ENCODE data around the gene ARPC5L.

The ARPC5L gene

DNA sequence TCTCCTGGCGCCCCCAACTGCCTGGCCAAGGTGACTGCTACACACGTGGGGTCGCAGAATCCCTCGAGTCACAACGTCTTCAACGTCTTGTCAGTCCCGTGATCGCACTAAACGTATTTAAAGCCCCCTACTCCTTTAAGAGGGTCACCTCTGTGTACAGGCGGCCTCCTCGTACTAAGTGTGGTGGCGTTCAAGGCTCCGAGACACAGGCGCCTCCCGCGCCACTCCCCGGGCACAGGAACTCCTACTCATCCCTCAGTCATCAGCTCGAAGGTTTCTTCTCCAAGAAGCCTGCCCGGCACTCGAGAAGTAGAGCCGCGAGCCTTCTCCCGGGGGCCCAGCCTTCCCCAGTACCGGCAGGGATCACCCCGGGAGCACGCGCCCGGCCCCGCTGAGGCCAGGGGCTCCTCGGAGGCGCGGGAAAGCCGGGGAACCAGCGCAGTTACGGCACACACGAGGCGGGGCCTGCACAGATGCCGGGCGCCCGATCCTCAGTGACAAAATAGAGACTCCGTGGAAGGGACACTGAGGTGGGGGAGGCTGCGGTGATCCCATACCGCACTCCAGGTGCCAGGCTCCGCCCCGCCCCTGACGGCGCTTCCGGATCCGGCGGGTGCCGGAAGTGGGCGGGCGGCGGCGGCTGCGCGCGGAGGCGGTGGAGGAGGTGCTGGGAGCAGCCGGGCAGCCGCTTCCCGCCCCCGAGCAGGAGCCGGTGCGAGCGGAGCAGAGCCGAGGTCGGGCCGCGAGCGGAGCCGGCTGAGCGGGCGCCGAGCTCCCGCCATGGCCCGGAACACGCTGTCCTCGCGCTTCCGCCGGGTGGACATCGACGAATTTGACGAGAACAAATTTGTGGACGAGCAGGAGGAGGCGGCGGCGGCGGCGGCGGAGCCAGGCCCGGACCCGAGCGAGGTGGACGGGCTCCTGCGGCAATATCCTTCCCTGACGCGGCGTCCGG lies 6.9 kb downstream of the ARPC5L start:
- DNase-seq = peak; percentile 83

DNA sequence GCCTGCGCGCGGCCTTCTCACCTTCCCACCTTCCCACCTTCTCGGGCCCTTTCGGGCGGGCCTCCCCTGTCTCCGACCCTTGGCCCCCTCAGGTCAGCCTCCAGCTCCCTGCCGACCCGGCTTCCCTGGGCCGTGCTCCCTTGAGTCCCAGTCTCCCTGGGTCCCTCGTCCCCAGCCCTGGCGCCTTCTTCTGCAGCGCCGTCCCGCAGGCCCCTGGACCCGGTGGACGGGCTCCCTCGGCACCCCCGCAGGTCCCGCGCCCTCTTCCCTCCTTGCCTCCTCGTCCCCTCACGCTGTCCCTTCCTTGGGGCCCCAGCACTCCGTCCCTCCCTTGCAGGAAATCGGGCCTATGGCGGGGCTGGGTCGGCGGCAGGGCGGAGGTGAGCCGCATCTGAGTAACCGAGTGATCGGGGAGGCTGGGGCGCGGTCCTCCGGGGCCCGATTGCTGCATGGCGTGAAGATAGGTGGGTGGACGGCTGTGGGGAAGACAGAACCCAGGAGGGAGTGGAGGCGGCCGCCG lies 7.6 kb downstream of the ARPC5L start:
- DNase-seq = no peak

DNA sequence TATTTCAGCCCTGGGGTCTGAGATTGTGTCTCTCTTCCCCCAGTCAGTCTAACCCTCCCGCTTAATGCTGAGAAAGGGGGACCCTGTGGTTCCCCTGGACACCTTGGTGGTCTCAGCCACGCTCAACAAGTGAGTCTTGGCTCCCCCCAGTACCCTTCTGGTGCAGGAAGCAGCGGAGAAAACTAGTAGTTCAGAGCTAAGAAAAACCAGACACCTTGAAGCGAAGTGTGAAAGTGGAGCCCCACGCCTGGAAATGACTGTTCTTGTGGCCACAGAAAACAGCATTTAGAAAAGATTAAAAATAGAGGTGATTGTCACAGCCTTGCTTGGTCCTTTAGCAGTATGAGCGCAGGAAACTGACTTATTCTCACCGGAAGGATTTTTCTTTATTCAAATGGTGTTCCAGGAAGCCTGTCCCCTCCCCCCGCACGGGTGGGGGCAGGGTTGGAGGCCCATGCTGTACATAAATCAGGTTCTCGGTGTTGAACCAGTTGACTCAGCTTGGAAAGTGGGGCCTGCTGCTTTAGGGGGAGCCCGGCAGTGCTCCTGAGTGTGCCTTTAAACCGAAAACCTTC lies 8.1 kb downstream of the ARPC5L start:
- peak; percentile 17 for DNase-seq

DNA sequence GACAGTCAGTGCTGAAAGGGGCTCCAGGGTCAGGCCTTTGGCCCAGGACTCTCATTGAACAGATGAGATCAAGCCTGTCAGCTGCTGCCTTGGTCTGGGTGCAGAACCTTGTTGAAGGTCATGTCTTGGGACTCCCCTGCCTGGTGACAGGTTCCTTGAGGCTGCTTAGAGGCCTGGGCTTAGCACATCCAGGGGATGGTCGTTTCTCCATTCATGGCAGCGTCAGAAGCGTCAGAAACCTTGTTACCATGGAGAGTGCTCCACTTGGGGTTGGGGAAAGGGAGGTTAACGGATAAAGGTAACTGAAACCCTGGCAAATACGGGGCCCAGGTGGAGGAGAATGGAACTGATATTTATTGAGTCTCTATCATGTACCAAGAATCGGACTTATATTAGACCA lies 8.8 kb downstream of the ARPC5L start:
- DNase-seq = no peak

DNA sequence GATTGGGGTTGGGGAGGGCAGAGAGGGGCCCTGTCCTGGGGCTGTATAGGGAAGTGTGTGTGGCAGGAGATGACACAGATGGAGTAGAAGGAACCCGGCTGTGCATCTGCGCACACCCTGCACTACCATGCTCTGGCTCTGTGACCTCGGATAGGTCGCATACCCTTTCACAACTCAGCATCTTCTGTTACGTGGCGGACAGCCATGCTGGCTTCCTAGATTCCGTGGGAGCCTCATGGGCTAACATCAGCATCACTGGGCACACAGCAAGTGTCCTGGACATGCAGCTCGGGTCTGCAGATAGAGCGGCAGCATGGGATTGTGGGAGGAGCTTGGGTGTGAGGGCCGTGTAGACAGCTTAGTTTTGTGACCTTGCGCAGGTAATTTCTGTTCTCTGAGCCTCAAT lies 9.2 kb downstream of the ARPC5L start:
- no peak for DNase-seq

DNA sequence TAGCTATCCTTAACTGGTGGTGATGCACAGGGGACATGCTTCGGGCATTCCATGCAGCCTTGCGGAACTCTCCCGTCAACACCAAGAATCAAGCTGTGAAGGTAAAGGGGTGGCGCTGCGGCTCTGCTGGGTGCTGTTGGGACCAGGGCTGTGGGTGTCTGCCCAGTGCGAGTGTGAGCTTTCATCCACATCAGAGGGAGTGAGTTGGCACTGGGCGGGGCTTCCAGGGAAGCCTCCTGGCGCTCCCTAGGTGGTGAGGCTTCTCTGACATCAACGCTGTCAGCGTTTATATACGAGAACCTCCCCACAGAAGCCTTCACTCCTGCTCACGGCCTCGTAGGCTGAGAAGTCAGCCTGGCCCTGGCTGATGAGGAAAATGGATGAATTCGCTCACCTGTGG lies 11.7 kb downstream of the ARPC5L start:
- DNase-seq = no peak

DNA sequence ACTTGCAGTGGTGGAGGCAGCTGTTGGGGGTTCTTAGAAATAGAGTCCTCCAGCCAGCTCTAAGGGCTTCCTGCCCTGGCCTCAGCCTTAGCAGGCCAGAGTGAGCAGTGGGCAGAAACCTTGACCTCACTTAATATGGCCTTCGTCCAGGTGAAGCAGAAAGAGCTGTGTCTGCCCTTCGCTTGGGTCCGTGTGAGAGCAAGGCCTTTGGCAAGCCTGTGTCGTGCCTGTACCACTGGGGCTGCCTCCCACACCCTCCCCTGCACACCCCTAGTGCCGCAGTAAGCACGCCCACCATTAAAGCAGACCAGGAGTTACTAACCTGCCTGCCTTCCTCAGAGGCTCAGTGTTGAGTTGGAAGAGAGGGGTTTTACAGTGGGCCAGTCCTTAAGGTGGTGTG lies 13.6 kb downstream of the ARPC5L start:
- DNase-seq = no peak

DNA sequence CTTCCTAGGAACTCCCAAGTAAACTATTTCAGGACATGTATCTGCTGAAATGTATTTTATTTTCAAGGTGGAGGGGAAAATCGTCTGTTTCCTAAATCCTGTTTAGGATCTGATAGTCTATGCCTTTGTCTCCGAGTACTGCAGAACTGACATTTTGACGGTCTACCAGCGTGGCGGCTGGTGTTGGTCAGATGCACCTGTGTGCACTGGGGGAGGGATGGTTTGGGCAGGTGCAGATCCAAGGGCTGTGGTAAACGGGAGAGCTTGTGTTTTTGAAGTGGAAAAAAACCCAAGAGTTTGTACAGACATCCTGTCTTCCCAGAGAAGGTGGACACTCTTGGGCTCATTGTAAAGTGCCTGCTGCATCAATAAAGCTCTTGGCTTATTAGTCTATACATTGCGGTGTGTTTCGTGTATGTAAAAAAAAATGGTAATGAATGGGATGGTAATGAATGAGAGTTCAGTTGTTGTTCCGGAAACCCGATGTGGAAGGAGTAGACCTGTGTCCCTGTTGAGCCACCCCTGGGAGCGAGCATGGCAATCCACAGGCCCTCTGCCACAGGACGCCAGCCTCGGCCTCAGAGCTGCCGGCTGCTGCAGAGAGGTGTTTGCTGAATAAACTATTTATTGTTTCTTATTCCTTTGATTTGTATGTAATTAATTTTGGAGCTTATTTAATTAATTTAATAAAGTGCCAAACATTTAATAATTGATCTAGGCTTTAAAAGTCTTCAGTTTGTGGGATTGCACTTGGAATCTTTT lies 15.3 kb downstream of the ARPC5L start:
- no peak for DNase-seq

DNA sequence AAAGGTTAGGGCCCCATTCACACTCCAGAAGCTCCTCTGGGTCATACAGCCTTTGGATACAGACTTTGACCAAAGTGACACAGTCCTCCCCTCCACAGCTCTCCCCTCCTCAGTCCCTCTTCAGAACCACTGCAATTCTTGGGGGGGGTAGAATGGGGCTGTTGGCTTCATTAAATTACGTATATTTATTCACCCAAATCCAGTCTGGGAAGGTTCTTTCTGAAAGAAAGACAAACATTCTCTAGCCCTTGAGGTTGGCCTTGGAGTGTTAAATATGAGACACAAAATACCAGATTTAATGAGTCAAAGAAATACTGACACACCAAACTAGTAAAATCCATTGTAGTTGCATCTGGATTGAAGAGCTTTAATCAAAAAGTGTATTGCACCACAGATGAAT lies 16.1 kb downstream of the ARPC5L start:
- DNase-seq = no peak

DNA sequence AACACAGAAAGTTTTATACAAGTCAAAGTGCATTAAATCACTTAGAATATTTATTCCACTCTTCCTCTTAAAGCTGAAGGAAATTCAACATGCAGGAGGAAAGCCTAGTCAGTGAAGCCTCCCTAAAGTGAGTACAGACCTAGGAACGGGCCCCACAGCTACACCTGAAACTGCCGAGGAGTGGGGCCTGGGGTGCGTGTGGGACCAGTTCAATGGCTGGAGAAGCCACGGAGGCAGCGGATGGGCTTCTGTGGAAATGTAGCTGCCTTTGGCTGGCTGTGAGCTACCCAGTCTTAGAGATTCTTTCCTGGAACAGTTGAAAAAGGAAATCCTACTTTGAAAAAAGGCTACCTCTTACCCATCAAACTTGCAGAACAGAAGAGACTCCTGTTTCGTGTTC lies 16.6 kb downstream of the ARPC5L start:
- DNase-seq = no peak

DNA sequence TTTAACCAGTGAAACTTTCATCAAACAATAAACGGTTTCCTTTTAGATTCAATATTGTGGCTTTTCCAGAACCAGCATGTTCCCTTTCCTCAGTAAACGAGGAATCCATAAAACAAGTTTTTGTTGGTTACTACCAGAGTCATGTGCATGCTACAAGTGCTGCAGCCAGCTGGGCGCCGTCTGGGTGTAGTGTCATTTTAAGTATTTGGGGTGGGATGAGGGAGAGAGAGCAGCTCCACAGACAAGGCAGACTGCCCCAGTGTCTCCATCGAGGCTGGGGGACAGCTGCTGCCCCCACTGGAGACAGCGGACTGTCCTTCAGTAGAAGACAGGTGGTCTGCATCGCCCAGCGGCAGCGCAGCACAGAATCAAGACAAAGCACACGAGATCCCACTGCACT lies 17.3 kb downstream of the ARPC5L start:
- DNase-seq = no peak

DNA sequence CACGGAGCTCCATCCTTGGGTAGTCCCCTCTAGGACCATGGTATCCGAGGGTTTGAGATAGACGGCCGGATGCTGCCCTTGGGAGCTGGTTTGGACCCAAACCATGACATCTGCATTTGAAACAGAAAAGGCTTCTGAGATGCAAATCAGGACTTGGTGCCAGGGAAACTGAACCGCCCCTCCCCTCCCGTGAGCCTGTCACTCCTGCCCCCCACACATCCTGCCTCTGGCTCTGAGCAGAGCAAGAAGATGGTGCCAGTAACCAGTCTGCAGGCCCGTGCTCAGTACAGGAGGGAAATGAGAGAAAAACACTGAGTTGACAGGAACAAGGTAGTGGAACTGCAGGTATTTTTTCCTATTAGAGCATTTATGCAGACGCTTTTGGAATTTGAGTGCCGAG lies 18.6 kb downstream of the ARPC5L start:
- DNase-seq = no peak

DNA sequence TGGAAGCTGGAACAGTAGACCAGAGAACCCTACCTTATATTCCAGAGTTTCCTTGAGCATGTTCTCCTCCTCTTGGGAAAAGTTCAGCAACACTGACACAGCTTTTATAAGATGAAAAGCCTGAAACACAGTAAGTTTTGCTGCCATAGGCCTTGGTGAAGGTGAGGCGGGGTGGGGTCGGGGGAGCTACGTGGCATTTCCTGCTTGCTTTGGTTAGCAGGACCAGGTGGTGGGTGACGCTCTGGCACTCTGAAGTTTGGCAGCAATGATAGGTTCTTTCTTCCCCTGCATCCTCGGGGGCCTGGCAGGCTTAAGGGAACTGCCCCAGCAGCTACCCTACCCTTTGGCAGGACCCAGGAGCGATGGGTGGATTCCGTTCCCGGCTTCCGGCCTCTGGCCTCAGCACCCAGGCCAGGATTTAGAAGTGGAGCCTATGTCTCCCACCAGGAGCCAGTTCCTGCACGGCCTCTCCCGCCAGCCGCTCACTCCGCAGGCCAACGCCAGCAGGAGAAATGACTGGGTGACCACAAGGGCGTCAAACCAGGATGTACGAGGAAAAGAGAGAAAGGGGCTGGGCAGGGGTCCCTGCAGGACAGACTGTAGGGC lies 19.3 kb downstream of the ARPC5L start:
- DNase-seq = no peak

DNA sequence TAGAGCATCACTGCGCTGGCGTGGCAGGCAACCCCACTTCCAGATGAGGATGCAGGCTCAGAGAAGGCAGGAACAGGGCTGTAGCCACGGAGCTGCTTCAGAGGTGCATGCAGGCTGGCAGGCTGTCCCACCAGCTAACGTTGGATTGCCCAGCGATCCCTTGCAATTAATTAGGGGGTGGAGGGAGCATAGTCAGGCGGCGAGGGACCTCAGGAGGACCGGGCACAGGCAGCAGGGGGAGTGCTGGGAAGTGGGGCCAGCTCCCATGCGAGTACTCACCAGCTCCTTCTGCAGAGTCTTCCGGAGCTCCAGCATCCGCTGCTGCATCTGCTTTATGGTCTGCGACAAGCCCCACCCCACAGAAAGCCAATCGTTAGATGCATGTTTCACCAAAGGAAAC lies 20.3 kb downstream of the ARPC5L start:
- DNase-seq = no peak

DNA sequence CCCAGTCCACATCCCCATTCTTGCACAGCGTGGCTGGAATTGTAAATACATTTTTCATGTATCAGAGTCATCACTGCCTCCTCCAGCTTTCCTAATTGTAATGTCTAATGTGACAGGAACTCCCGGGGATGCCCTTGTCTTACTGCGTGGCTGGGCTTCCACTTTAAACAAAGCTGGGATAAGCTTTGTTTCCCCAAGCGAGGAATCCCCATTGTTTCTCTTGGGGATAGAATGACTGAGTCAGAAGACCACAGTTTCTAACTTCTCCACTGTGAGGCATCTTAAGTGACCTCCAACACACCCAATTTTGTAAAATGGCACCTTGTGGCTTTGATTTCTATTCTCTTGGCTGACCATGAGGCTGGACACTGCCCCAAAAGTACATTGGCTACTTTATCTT lies 22.4 kb downstream of the ARPC5L start:
- DNase-seq = peak; percentile 71

DNA sequence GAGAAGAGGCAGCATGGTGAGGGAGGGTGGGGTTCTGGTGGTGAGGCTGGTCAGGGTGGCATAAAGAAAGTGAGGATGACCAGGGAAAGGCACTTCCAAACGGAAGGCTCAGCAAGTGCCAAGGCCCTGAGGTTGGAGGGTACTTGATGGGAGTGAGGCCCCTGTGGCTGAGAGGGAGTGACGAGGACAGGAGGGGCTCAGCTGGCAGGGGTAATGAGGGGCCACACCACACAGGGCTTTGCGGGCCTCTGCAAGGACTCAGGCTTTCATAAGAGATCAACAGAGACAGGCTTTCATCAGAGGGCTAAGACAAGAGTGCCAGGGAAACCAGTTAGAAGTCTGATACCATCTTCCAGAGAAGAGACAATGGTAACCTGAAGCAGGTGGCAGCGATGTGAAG lies 23.6 kb downstream of the ARPC5L start:
- no peak for DNase-seq

DNA sequence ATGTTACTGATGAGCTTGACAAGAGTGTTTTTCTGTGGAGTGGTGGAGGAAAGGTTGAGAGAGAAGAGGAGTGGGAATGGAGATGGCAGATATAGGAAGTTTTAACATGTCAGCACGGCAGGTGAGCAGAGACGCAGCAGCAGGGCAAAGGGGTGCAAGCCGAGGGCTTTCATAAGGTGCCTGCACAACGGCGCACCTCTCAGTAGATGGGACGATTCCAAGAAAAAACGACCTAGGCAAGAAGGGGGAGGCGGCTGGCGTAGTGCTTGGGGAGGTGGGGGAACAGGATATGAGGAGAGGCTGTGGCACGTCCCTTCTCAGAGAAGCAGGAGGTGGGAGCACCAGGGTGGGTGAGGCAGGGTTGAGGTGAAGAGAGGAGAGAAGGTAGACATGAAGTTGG lies 24.5 kb downstream of the ARPC5L start:
- DNase-seq = no peak

DNA sequence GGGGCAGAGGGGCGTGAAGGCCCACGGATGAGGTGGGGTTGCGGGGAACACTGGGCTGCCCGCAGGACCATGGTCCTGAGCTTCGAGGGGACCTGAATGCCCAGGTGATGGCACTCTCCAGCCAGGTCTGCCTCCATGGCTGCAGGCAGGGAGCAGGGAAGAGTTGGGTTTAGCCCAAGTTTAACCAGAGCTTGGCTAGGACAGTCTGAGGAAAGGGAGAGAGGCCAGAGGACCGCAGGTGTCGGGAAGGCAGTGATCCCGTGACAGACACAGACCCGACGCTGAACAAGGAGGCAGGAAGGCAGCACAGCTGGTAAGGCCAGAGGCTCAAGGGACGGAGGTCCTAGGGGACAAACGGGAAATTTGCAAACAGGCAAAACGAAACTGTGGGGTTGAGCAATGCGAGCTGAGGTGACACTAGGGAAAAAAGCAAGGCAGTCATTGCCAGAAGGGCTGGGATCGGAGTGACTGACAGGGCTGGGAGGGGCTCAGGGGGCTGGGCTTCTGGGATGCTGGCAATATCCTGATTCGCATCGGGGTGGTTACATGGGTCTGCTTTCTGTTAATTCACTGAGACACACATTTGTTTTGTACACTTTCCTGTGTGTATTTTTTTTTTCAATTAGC lies 25.0 kb downstream of the ARPC5L start:
- DNase-seq = no peak

DNA sequence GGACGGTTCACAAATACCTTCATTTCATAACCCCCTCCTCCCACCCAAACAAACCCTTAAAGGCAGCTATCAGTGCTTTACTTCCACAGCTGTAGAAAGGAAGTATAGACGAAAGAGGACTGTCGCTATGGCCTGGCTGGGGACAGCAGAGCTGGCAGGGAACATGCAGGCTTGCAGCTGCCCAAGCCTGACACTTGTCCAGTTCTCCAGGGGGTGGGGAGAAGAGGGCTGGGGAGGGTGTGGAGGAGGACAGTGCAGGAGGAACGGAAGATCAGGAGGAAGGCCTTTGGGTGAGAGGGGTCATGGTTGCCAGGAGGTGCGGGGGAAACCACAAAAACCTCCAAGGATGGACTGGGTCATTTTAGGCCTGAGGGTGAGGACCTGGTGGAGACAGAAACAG lies 25.9 kb downstream of the ARPC5L start:
- DNase-seq = no peak

DNA sequence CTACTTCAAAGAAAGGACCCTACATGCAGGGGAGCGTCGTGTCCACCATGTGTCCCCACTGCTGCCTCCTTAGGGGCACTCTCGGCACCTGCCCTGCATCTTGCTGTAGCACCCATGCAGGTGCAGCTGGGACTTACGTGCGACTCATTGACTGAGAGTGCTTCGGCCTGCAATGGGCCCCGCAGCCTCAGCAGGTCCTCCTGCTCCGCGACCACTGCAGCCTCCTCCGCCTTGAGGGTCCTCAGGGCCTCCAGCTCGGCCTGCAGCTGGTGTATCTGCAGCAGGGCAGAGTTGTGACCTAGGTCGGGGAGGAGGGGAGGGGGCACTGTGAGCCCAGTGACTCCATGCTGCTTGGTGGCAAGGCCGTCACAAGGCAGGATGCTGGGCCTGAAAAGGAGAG lies 27.1 kb downstream of the ARPC5L start:
- DNase-seq = no peak

DNA sequence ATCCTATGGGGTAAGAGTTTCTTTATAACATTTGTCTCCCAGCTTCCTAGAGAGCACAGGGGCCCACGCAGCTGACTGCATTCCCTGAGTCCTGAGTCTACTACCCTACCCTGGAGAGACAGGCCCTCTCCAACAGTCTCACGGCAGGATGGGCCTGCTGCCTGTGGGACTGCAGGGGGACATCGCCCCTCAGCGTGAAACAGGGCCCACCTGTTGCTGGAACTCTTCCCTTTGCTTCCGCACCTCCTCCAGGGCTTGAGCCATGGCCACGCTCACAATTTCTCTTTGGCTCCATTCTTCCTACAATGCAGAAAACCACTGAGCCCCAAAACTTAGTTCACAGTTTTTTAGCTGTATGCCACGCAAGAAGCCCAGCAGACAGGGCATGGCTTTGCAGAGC lies 28.2 kb downstream of the ARPC5L start:
- DNase-seq = no peak

DNA sequence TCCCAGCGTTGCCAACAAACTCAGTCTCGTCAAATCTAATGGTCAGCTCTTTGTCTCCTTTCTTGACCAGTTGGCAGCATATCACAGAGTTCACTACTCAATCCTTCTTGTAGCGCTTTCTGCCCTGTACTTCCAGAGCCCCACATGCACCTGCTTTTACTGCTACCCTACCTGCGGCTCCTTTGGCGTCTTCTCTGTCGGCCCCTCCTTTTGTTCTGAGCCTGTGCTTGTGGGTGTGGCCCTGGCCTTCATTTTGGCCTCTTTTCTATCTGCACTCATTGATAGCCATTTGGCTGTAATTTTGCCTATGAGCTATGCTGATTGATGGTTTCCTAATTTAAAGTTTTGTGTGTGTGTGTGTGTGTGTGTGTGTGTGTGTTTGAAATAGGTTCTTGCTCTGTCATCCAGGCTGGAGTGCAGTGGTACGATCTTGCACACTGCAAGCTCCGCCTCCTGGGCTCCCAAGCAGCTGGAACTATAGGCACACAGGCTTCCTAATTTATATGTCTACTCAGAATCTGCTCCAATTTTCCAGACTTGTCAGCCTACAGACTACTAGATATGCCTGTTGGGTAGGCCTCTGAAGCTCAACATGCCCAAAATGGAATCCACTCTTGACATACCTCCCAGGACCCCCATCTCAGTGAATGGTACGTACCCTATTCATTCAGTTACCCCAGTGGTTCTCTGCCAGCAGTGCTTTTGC lies 32.3 kb downstream of the ARPC5L start:
- no peak for DNase-seq

All from fibroblast of skin of scalp (primary cell).